ENCODE measurements around the gene UBE2C.

DNA sequence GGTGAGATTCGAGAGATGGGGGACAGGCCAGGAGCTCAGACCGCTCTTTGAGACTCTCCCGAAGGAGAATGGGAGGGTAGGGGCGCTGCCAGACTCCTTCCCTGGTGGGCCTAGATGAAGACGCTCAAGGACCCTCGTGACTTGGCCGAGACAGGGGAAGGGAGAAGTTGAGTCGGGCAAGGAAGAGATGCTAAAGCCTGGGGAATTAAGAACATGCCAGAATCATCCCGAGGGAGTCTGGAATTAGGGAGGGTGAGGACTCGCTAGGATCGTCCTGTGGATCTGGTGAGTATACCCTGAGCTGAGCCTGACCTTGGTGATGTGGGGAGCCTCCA, 529 bp downstream of the UBE2C start:
- TF ChIP-seq, protein P1, sequence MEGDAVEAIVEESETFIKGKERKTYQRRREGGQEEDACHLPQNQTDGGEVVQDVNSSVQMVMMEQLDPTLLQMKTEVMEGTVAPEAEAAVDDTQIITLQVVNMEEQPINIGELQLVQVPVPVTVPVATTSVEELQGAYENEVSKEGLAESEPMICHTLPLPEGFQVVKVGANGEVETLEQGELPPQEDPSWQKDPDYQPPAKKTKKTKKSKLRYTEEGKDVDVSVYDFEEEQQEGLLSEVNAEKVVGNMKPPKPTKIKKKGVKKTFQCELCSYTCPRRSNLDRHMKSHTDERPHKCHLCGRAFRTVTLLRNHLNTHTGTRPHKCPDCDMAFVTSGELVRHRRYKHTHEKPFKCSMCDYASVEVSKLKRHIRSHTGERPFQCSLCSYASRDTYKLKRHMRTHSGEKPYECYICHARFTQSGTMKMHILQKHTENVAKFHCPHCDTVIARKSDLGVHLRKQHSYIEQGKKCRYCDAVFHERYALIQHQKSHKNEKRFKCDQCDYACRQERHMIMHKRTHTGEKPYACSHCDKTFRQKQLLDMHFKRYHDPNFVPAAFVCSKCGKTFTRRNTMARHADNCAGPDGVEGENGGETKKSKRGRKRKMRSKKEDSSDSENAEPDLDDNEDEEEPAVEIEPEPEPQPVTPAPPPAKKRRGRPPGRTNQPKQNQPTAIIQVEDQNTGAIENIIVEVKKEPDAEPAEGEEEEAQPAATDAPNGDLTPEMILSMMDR (IDR thresholded peaks at IDR 0.05): no peak
- no peak for TF ChIP-seq EZH2 (IDR thresholded peaks at IDR 0.05; ENCODE audit: borderline replicate concordance, insufficient read depth, low read depth, low read length, poor library complexity, severe bottlenecking)
